ENCODE data around the gene HES1. TPM values are rescaled to one million over a fixed set of nuclear protein-coding genes. Genes with fewer than 3 reads are reported as not detected.

HES1 gene
- total and polyA plus RNA-seq, 2 experiments from 2014 or later: 42.7 to 60.8 TPM

DNA sequence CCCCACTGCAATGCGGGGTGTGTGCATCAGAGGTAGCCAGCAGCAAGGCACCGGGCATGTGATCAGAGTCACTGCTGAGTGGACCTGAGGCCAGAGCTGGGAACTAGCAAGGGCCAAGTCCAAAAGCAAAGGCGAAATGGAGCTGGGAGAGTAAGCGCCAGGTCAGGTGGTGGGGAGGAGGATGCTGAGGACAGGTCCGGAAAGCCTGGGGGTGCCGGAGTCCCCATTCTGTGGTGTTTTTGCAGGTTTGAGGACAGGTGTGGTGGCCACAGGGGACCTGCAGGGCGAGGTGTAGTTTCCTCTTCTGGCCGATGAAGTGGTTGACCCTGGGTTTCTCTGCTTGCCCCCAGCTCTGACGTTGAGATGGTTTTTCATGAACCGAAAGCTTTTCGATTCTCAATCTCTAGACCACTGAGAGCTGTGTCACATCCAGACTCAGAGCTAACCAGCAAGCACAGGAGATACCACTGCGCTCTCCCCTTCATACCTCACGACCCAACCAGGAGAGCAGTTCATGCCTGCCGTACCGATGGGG lies 35.0 kb upstream of the HES1 start:
- H4K20me1 ChIP-seq (replicated peaks; ENCODE audit: insufficient read depth): no peaks in the 10 kb centered on the region
- no peak overlapping the region for H3K27ac ChIP-seq (ENCODE audit: low read depth)
- H3K27me3 ChIP-seq (ENCODE audit: insufficient read depth): no peaks in the 10 kb centered on the region
- ATAC-seq (no peak), DNase-seq (ENCODE audit: low spot score) (no peak)
- TF ChIP-seq NANOG (IDR thresholded peaks at IDR 0.05; ENCODE audit: borderline replicate concordance) (no peak), POLR2AphosphoS5 (IDR thresholded peaks at IDR 0.05; ENCODE audit: low read depth) (no peak), EZH2phosphoT487 (IDR thresholded peaks at IDR 0.05; ENCODE audit: unreplicated experiment) (no peak), ZNF331 (CRISPR knock-in tag; IDR thresholded peaks at IDR 0.05; ENCODE audit: low read depth) (no peak), JUNB (IDR thresholded peaks at IDR 0.05; ENCODE audit: unreplicated experiment) (no peak), STAT1 (IDR thresholded peaks at IDR 0.05; ENCODE audit: unreplicated experiment) (no peak), CREB1 (CRISPR knock-in tag; IDR thresholded peaks at IDR 0.05; ENCODE audit: low read depth) (no peak), ZNF114 (CRISPR knock-in tag; IDR thresholded peaks at IDR 0.05) (no peak), EZH2 (IDR thresholded peaks at IDR 0.05; ENCODE audit: low read depth, unreplicated experiment) (no peak)
- TF ChIP-seq, protein P1, sequence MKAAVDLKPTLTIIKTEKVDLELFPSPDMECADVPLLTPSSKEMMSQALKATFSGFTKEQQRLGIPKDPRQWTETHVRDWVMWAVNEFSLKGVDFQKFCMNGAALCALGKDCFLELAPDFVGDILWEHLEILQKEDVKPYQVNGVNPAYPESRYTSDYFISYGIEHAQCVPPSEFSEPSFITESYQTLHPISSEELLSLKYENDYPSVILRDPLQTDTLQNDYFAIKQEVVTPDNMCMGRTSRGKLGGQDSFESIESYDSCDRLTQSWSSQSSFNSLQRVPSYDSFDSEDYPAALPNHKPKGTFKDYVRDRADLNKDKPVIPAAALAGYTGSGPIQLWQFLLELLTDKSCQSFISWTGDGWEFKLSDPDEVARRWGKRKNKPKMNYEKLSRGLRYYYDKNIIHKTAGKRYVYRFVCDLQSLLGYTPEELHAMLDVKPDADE (IDR thresholded peaks at IDR 0.05): no peak
- TF ChIP-seq, protein P2, sequence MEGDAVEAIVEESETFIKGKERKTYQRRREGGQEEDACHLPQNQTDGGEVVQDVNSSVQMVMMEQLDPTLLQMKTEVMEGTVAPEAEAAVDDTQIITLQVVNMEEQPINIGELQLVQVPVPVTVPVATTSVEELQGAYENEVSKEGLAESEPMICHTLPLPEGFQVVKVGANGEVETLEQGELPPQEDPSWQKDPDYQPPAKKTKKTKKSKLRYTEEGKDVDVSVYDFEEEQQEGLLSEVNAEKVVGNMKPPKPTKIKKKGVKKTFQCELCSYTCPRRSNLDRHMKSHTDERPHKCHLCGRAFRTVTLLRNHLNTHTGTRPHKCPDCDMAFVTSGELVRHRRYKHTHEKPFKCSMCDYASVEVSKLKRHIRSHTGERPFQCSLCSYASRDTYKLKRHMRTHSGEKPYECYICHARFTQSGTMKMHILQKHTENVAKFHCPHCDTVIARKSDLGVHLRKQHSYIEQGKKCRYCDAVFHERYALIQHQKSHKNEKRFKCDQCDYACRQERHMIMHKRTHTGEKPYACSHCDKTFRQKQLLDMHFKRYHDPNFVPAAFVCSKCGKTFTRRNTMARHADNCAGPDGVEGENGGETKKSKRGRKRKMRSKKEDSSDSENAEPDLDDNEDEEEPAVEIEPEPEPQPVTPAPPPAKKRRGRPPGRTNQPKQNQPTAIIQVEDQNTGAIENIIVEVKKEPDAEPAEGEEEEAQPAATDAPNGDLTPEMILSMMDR (conservative IDR thresholded peaks at IDR 0.05; ENCODE audit: low read depth in 2 of 2): no peak
- TF ChIP-seq, protein P3, sequence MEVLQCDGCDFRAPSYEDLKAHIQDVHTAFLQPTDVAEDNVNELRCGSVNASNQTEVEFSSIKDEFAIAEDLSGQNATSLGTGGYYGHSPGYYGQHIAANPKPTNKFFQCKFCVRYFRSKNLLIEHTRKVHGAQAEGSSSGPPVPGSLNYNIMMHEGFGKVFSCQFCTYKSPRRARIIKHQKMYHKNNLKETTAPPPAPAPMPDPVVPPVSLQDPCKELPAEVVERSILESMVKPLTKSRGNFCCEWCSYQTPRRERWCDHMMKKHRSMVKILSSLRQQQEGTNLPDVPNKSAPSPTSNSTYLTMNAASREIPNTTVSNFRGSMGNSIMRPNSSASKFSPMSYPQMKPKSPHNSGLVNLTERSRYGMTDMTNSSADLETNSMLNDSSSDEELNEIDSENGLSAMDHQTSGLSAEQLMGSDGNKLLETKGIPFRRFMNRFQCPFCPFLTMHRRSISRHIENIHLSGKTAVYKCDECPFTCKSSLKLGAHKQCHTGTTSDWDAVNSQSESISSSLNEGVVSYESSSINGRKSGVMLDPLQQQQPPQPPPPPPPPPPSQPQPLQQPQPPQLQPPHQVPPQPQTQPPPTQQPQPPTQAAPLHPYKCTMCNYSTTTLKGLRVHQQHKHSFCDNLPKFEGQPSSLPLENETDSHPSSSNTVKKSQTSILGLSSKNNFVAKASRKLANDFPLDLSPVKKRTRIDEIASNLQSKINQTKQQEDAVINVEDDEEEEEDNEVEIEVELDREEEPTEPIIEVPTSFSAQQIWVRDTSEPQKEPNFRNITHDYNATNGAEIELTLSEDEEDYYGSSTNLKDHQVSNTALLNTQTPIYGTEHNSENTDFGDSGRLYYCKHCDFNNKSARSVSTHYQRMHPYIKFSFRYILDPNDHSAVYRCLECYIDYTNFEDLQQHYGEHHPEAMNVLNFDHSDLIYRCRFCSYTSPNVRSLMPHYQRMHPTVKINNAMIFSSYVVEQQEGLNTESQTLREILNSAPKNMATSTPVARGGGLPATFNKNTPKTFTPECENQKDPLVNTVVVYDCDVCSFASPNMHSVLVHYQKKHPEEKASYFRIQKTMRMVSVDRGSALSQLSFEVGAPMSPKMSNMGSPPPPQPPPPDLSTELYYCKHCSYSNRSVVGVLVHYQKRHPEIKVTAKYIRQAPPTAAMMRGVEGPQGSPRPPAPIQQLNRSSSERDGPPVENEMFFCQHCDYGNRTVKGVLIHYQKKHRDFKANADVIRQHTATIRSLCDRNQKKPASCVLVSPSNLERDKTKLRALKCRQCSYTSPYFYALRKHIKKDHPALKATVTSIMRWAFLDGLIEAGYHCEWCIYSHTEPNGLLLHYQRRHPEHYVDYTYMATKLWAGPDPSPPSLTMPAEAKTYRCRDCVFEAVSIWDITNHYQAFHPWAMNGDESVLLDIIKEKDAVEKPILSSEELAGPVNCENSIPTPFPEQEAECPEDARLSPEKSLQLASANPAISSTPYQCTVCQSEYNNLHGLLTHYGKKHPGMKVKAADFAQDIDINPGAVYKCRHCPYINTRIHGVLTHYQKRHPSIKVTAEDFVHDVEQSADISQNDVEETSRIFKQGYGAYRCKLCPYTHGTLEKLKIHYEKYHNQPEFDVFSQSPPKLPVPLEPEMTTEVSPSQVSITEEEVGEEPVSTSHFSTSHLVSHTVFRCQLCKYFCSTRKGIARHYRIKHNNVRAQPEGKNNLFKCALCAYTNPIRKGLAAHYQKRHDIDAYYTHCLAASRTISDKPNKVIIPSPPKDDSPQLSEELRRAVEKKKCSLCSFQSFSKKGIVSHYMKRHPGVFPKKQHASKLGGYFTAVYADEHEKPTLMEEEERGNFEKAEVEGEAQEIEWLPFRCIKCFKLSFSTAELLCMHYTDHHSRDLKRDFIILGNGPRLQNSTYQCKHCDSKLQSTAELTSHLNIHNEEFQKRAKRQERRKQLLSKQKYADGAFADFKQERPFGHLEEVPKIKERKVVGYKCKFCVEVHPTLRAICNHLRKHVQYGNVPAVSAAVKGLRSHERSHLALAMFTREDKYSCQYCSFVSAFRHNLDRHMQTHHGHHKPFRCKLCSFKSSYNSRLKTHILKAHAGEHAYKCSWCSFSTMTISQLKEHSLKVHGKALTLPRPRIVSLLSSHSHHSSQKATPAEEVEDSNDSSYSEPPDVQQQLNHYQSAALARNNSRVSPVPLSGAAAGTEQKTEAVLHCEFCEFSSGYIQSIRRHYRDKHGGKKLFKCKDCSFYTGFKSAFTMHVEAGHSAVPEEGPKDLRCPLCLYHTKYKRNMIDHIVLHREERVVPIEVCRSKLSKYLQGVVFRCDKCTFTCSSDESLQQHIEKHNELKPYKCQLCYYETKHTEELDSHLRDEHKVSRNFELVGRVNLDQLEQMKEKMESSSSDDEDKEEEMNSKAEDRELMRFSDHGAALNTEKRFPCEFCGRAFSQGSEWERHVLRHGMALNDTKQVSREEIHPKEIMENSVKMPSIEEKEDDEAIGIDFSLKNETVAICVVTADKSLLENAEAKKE (CRISPR knock-in tag; IDR thresholded peaks at IDR 0.05): no peak
- TF ChIP-seq, protein P4, sequence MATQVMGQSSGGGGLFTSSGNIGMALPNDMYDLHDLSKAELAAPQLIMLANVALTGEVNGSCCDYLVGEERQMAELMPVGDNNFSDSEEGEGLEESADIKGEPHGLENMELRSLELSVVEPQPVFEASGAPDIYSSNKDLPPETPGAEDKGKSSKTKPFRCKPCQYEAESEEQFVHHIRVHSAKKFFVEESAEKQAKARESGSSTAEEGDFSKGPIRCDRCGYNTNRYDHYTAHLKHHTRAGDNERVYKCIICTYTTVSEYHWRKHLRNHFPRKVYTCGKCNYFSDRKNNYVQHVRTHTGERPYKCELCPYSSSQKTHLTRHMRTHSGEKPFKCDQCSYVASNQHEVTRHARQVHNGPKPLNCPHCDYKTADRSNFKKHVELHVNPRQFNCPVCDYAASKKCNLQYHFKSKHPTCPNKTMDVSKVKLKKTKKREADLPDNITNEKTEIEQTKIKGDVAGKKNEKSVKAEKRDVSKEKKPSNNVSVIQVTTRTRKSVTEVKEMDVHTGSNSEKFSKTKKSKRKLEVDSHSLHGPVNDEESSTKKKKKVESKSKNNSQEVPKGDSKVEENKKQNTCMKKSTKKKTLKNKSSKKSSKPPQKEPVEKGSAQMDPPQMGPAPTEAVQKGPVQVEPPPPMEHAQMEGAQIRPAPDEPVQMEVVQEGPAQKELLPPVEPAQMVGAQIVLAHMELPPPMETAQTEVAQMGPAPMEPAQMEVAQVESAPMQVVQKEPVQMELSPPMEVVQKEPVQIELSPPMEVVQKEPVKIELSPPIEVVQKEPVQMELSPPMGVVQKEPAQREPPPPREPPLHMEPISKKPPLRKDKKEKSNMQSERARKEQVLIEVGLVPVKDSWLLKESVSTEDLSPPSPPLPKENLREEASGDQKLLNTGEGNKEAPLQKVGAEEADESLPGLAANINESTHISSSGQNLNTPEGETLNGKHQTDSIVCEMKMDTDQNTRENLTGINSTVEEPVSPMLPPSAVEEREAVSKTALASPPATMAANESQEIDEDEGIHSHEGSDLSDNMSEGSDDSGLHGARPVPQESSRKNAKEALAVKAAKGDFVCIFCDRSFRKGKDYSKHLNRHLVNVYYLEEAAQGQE (IDR thresholded peaks at IDR 0.05; ENCODE audit: unreplicated experiment): no peak
- Mint-ChIP-seq H3K4me3 (no peak overlapping the region), H3K36me3 (ENCODE audit: low read depth) (no peaks in the 10 kb centered on the region; the same call in 2 of the 3 replicates), H3K27me3 (ENCODE audit: insufficient read depth, low read depth, poor library complexity) (peaks cover 10% of the 10 kb centered on the region), H3K4me1 (peaks cover 27% of the 10 kb centered on the region), H3K27ac (no peak overlapping the region), H3K9me3 (no peaks in the 10 kb centered on the region)
- H3K79me2 ChIP-seq (replicated peaks; ENCODE audit: insufficient read depth): no peaks in the 10 kb centered on the region
- peaks cover 5% of the 10 kb centered on the region; the same call in 1 of the 2 replicates for H3K4me1 ChIP-seq (ENCODE audit: insufficient read depth)
- H2AFZ ChIP-seq: no peak overlapping the region
- no peak overlapping the region for H3K4me2 ChIP-seq
- no peaks in the 10 kb centered on the region for H3F3A ChIP-seq (replicated peaks; ENCODE audit: low read depth)
- no peak overlapping the region for H3K4me3 ChIP-seq
- no peaks in the 10 kb centered on the region for H3K9me2 ChIP-seq (ENCODE audit: insufficient read depth)
- H3K36me3 ChIP-seq (ENCODE audit: insufficient read depth): no peaks in the 10 kb centered on the region
